ENCODE data around the gene SCN4B. TPM values are rescaled to one million over a fixed set of nuclear protein-coding genes. Genes with fewer than 3 reads are reported as not detected.
A peak's percentile ranks its signal among the peaks of the same experiment; 100 is the strongest.

The SCN4B gene
- total RNA-seq, 4 donors from 2014 or later: 3.7 to 8.4 (median 4.4) TPM

GRCh38 chr11:118099838-118100556, 52.6 kb downstream of the SCN4B start:
- no peak for TF ChIP-seq POLR2AphosphoS5 (IDR thresholded peaks at IDR 0.05)
- no peak for TF ChIP-seq CTCF (IDR thresholded peaks at IDR 0.05)
- TF ChIP-seq EP300 (IDR thresholded peaks at IDR 0.05): no peak
- TF ChIP-seq POLR2A (IDR thresholded peaks at IDR 0.05; ENCODE audit: low read depth): no peak
- intact Hi-C loops (cut with DNase I): no loop called here
- 85% methylated on average over 9 of the region's 10 CpGs for WGBS

GRCh38 chr11:118098996-118099837, 53.4 kb downstream of the SCN4B start:
- Histone ChIP-seq H3K27me3 (peaks cover 0 to 10% (median 0%) of the 10 kb centered on the region in 4 donors), H3K36me3 (no peaks in the 10 kb centered on the region), H3K27ac (replicated peaks in 1 of 4) (no peak overlapping the region), H3K9me3 (no peaks in the 10 kb centered on the region), H3K4me1 (peaks cover 0 to 7% (median 0%) of the 10 kb centered on the region in 4 donors), H3K4me3 (no peak overlapping the region)
- intact Hi-C loops (cut with DNase I): no loop called here
- TF ChIP-seq POLR2A (IDR thresholded peaks at IDR 0.05; ENCODE audit: low read depth) (no peak), EP300 (IDR thresholded peaks at IDR 0.05) (no peak), POLR2AphosphoS5 (IDR thresholded peaks at IDR 0.05) (no peak), CTCF (IDR thresholded peaks at IDR 0.05) (no peak)
- no peak for DNase-seq (ENCODE audit: extremely low spot score)
- WGBS: 78% methylated on average over 10 of the region's 11 CpGs

More at GRCh38 chr11:118099838-118100556, 52.6 kb downstream of the SCN4B start:
- Histone ChIP-seq H3K4me1 (peaks cover 0 to 7% (median 0%) of the 10 kb centered on the region in 4 donors), H3K4me3 (no peak overlapping the region), H3K27ac (replicated peaks in 1 of 4) (no peak overlapping the region), H3K36me3 (no peaks in the 10 kb centered on the region), H3K27me3 (peaks cover 0 to 10% (median 0%) of the 10 kb centered on the region in 4 donors), H3K9me3 (no peaks in the 10 kb centered on the region)
- no peak for DNase-seq (ENCODE audit: extremely low spot score)

GRCh38 chr11:118095967-118096367, 56.7 kb downstream of the SCN4B start:
- Histone ChIP-seq H3K36me3 (no peaks in the 10 kb centered on the region), H3K4me3 (no peak overlapping the region), H3K27ac (replicated peaks in 1 of 4) (no peak overlapping the region), H3K4me1 (peaks cover 0 to 6% (median 0%) of the 10 kb centered on the region in 4 donors), H3K27me3 (peaks cover 0 to 21% (median 0%) of the 10 kb centered on the region in 4 donors), H3K9me3 (no peaks in the 10 kb centered on the region)
- DNase-seq (ENCODE audit: extremely low spot score): no peak
- intact Hi-C loops (cut with DNase I): no loop called here
- WGBS: 0% methylated on average over 1 of the region's 1 CpG
- TF ChIP-seq POLR2AphosphoS5 (IDR thresholded peaks at IDR 0.05) (no peak), POLR2A (IDR thresholded peaks at IDR 0.05; ENCODE audit: low read depth) (no peak), EP300 (IDR thresholded peaks at IDR 0.05) (no peak), CTCF (IDR thresholded peaks at IDR 0.05) (no peak)

GRCh38 chr11:118095493-118095892, 57.1 kb downstream of the SCN4B start:
- Histone ChIP-seq H3K4me1 (peaks cover 0 to 1% (median 0%) of the 10 kb centered on the region in 4 donors), H3K27me3 (peaks cover 0 to 23% (median 0%) of the 10 kb centered on the region in 4 donors), H3K36me3 (no peaks in the 10 kb centered on the region), H3K27ac (replicated peaks in 1 of 4) (peak overlapping the region in 1 of 4 donors; percentile 19), H3K9me3 (no peaks in the 10 kb centered on the region), H3K4me3 (no peak overlapping the region)
- DNase-seq (ENCODE audit: extremely low spot score): no peak
- TF ChIP-seq CTCF (IDR thresholded peaks at IDR 0.05): no peak
- no peak for TF ChIP-seq POLR2AphosphoS5 (IDR thresholded peaks at IDR 0.05)
- TF ChIP-seq EP300 (IDR thresholded peaks at IDR 0.05): no peak
- TF ChIP-seq POLR2A (IDR thresholded peaks at IDR 0.05; ENCODE audit: low read depth): no peak
- intact Hi-C loops (cut with DNase I): no loop called here
- WGBS: 58% methylated on average over 4 of the region's 4 CpGs

All from esophagus muscularis mucosa (tissue), 4 donors.